ENCODE data around the gene LMAN2.
"Not testable (repeated sequence)": the region's sequence is repeated elsewhere in the genome, so short reads cannot be mapped to it uniquely, and the experiment has no call there.

LMAN2 gene

DNA sequence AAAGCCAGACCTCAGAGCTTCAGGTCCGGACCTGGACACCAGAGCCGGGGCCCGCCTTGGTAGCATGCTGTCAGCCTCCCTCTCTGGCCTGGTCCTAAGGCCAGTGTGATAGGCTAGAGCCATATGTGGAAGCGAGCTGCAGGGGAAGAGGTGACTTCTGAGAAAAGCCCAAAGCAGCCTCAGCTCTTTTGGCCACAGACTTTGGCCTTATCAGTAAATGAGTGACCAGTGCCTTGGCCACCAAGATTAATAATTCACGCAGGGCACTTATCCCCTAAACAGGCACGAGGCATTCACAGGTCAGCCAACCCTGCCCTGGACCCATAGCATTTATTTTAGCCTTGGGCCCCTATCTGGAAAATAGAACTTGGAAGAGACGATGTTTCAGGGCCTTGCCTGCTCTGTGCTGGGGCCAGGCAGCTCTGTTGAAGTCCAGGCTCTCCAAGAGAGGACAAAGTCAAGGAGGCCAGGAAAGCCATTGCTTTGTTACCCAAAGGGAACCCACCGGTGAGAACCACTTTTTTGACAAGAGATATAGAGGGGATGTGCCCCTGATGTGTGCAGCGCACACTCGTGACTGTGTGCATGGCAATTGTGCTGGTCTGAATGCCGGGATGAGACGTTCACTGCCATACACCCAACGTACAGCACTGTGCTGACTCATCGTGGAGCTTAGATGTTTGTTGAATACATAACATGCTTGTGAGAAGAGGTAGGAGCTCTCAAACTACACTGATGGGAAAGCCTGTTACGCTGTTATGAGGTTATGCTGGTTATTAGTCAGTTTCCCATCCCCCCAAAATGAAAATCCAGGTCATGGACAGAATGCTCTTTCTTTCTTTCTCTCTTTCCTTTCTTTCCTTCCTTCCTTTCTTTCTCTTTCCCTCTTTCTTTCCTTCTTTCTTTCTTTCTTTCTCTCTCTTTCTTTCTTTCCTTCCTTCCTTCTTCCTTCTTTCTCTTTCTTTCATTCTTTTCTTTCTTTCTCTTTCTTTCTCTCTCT is 27.7 kb upstream of the LMAN2 start:
- DNase-seq, result no peak

DNA sequence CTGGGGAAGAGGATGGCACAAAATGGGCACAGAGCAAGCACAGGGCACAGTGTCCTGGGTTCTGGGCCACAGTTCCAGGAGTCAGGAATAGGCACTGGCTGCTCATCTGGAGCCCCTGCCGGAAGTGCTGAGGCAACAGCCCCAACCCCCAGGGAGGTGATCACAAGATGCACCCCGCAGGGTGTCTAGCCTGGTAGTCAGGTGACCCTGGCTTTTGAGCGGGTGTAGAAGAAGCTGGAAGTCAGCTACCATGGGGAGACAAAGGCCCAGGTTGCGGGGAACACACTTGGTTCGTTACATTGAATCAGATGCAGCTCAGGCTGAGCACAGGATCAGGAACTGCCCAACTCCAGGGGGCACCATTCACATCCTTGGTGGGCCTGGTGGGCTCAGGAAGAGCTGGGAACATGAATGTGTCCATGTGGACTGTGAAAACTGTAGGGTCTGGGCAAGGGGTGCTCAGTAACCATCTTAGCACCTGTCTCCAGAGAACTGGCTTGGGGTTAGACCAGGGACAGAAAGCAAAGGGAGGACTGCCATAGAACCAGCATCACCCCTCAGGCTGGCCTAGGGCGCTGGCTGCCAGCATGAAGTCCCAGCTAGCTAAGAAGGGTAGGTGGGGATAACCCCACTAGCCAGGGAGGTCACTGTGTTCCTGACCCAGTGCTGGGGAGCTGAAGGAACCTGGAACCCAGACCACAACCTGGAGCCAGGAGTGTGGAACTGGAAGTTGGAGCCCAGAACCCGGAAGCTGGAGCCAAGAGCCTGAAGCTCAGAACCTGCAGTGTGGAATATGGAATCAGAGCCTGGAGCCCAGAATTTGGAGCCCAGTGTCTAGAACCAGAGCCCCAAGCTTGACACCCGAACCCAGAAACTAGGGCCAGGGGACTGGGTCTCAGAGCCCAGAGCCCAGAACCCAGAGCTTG is 26.6 kb upstream of the LMAN2 start:
- DNase-seq, result no peak

DNA sequence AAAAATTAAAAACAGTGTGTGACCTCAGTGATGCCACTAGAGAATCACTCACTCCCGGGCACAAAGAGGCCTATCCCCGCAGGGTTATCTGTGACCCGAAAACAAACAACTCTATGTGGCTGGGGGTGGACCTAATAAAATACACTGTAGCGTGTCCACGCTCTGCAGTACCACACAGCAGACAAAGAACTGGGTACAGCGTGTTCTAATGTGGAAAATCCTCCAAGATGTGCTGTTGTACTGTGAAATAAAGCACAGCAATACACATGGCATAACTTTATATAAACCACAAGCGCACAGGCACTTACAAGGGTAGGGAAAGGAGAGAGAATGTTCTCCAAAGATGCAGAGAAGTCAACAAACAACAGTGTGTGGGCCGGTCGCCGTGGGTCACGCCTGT is 24.6 kb upstream of the LMAN2 start:
- no peak for DNase-seq

DNA sequence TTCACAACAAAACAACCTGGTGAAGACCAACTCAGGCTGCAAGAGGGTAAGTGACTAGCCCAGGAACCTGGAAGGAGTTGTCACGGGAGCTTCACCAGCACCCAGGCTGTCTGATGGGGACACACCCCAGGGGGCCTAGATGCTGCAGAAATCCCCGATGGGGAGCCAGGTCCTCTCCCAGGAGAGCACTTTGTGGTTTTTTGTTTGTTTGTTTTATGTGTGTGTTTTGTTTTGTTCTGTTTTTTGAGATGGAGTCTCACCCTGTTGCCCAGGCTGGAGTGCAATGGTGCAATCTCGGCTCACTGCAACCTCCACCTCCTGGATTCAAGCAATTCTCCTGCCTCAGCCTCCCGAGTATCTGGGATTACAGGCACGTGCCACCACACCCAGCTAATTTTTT is 24.0 kb upstream of the LMAN2 start:
- DNase-seq, result not testable (repeated sequence)

DNA sequence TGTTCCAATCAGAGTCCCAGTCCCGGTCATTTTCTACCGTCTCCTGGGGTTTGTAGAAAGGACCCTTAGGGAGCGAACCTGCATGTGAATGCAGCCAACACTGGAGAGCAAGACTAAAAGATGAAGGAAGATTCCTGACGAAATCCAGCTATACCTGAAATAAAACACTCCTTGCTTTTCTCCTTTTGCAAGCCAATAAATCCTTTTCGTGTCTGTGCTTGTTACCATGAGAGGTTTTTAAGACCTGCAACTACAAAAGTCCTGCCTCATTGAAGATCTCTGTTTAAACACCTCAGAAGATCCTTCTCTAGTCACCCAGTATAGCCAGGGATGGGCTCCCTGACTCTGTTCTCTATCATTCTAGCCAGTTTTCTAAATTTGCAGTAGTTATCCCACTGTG is 22.7 kb upstream of the LMAN2 start:
- no peak for DNase-seq

DNA sequence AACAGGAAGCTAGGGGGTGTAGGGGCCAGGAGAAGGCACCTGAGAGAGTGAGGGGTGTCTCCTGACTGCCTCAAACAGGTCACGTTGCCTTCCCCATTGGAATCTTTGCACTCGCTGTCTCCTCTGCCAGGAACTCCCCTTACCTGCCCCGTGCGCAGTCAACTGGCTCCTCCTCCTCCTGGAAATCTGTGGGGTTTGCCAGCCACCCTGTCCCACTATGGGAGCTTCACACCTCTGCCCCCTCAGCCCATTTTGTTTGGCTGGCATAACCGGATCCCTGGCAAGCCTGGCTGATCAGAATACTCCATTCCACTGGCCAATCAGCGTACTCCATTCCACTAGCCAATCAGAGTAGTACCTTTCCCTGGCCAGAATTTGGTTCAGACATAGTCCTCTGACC is 22.3 kb upstream of the LMAN2 start:
- no peak for DNase-seq

DNA sequence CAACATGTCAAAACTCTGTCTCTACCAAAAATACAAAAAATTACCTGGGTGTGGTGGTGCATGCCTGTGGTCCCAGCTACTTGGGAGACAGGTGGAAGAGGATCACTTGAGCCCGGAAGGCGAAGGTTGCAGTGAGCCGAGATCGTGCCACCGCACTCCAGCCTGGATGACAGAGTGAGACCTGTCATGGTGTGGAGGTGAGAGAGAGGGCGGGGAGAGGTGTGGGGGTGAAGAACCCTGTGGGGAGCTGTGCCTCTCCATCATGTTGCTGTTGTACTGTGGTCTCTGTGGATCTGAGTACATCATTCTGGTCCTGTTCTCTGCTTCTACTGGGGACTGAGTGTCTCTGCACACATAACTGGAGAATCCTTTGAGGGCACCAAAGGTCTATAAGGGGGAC is 21.4 kb upstream of the LMAN2 start:
- no peak for DNase-seq

DNA sequence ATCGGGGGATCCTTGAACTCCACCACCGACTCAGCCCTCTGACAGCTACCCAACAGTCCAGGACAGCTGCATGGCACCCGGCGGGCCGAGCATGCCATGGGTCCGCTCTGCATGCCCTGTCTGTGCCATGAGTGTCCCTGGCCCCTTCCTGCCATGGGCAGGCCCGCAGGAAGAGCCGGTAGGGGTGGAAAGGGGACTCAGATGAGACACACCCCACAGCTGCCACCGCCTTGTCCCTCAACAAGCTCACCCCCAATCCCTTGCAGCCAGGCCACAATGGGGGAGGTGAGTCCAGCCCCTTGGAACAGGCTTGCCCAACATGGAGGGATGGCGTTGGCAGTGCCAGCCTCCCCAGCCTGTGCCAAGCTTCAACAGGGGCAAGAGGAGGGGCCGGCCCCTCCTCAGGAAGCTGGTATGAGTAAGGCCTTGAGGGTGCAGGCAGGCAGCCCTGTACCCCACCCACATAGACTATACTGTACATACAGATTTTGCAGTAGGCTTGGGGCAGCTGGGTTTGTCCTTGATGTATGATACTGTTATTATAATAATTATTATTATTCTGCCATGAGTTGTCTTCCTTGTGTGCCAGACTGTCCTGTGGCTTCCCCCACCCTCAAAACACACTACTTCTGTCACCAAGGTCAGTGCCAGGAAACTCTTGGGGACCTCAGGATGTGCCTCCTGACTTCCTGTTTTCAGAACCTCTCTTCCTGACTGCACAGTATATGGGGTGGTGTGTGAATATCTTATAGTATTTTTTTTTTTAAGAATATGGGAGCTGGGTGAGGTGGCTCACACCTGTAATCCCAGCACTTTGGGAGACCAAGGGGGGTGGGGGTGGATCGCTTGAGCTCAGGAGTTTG is 20.8 kb upstream of the LMAN2 start:
- DNase-seq, result no peak

DNA sequence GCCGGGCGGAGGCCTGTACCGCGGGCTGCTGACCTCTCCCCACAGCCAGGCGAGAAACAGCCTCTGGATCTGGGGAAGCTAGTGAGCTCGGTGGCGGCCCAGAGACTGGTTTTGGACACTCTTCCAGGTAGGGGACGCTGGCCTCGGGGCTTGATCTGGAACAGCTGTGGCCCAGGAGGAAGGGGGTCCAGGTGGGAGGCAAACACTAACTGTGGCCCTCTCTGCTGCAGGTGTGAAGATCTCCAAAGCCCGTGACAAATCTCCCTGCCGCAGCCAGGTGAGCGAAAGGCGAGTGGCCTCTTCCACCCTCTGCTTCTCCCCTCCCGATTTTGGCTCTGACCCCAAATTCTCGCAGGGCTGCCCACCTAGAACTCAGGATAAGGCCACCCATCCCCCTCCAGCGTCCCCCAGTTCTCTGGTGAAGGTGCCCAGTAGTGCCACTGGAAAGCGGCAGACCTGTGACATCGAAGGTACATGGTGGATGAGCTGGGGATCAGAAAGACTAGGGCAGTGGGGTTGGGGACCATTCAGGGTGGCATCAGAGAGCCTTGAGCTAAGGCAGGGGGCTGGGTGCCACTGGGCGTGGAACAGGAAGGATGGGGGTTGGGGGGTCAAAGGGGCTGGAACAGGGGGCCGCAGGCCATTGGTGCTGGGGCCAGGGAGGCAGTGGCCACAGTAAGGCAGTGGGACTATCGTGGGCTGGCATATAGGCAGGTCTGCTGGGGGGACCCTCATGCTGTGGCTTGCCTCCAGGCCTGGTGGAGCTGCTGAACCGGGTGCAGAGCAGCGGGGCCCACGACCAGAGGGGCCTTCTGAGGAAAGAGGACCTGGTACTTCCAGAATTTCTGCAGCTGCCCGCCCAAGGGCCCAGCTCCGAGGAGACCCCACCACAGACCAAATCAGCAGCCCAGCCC is 19.9 kb upstream of the LMAN2 start:
- DNase-seq, result no peak

DNA sequence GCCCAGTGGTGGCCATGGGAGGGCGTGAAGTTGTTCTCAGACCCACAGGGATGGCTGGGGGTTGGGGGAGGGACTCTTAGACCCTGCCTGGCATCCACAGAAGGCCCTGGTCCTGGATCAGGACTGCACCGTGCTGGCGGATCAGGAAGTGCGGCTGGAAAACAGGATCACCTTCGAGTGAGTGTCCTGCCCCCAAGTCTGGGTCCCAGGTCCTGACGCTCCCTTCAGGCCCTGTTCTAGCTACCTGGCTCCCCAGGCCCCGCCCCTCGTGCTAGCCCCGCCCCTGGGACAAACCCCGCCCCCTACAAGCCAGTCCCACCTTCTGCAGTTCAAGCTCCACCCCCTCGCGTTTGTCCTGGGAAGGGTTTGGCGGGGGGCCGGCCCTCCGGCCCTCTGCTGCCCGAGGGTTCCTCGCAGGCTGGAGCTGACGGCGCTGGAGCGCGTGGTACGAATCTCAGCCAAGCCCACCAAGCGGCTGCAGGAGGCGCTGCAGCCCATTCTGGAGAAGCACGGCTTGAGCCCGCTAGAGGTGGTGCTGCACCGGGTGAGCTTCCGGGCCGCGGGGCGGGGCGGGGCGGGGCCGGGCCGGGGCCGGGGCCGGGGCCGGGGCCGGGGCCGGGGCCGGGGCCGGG is 19.1 kb upstream of the LMAN2 start:
- peak; percentile 81 for DNase-seq

DNA sequence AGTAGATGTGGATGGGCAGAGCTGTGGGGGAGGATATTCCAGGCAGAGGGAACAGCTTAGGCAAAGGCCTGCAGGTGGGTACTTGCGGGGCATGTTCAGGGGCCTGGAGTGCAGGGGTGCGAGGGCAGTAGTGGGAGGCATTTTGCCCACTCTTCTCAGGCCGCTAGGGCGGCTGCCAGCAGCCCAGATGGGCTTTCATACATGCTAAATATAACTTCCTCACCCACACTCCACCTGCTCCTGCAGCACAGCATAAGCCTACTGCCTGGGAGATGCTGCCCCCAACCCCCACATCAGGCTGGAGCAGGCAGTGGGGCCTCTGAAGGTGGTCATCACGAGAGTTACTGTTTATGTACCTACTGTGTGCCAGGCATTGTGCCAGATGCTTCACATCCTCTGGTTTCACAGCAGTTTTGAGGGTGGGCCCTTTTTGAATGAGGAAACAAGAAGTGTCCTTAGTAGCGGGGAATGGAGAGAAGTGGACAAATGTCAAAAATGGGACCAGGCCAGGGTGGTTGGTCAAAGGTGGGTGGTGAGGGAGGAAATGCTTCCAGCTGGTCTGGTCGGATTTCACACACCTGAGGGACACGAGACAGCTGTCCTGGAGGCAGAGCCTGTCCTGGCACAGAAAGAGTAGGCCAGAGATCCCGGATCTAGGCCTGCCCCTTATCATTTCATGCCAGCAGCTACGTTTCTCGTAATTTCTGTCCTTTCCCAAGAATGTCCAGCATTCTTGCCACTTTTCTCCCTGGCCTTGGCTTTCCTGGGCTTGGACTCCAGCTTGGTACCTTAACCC is 18.4 kb upstream of the LMAN2 start:
- no peak for DNase-seq

DNA sequence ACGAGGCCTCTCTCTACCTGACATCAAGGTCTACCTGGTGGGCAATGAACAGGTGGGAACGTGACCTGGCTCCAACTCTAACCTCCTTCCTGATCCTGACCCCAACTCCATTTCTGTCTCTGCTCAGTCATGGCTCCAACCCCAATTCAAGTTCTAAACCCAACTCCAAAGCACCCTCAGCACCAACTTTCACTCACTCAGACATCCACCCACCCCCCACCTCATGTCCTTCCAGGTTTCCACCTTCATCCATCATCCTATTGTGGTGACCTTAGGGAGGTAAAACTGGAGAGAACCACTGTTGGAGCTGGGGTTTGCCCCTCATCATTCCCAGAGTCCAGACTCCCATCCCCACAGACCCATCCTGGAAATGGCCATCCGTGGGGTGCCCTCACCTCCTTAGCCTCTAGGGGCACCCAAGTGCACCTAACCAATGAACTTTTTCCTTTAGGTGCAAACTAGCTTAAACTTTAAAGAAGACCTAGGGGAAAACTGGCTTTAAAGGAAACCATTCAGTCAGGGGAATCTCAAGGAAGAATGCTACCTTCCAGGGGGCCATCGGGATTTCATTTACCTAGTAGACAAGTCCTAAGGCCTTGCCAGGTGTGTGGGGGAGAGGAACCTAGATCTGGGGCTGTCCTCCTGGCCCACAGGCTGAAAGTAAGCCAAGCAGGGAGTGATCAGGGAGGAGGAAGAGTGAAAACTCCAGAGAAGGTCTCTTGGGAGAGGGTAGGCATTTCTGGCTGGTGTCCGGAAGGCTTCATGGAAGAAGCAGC is 17.6 kb upstream of the LMAN2 start:
- DNase-seq, result no peak

DNA sequence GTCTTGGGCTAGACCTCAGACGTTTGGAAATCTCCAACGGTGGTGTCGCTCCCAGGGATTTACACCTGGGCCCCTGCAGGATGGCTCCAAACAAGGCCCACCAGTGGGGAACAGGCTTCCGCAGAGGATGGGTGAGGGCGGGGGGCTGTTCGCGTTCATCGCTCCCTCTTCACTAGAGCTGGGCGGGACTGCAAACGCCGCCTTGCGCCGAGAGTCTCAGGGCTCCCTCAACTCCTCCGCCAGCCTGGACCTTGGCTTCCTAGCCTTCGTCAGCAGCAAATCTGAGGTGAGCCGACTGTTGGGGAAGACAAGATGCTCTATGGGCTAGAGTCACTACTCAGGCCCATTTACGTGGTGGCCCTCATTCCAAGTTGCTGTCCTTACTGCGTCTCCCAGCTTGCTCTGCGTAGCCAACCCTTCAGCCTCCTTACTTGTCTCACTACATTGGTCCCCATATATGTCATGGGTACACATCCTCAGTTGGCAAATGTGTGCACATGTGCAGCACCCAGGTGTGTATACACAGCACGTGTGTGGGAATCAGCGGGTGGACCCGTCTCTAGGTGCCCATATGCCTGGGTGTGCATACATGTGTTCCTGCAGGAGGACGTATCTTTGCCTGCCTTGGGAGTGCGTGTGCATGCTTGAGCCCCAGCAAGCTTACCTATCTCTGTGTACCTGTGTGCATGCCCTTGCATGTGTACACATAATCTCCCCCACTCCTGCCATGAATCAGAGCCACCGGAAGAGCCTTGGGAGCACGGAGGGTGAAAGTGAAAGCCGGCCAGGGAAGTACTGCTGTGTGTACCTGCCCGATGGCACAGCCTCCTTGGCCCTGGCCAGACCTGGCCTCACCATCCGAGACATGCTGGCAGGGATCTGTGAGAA is 16.8 kb upstream of the LMAN2 start:
- DNase-seq, result no peak

DNA sequence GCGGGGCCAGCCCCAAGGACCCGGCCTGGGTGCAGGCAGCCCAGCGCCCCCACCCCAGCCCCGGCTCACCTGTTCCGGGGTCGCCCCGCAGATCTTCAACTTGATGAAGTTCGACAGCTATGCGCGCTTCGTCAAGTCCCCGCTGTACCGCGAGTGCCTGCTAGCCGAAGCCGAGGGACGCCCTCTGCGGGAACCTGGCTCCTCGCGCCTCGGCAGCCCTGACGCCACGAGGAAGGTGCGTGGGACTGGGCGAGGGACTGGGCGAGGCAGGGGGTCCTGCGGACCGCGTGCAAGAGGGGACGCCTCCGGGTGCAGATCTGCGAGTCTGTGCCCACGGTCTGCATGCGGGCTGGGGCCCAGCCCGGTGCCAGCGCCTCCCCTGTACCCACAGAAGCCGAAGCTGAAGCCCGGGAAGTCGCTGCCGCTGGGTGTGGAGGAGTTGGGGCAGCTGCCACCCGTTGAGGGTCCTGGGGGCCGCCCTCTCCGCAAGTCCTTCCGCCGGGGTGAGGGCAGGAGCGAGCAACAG is 15.9 kb upstream of the LMAN2 start:
- DNase-seq, result no peak

DNA sequence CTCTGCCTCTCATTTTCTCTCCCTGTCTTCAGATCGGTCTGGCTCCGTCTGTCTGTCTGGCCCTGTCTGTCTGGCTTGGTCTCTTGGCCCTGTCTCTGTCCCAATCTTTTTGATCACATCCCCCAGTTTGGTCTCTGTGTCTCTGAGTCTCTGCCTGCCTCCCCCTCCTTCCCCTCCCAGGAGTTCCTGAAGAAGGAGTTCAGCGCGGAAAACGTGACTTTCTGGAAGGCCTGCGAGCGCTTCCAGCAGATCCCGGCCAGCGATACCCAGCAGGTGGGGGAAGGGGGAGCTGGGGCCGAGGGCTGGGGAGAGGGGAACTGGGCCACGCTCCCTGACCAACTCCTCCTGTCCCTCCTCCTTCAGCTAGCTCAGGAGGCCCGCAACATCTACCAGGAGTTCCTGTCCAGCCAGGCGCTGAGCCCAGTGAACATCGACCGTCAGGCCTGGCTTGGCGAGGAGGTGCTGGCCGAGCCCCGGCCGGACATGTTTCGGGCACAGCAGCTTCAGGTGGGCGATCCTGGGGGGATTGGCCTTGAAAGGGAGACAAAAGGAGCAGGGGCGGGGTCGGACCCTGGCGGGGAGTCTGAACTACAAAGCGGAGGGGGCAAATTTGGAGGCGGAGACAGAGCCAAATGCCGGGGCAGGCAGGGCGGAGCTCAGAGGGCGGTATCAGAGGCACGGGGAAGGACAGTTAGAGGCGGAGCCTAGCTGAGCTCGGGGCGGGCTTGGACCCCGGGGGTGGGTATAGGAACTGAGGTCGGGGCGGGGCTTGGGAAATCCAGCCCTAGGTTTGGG is 15.3 kb upstream of the LMAN2 start:
- no peak for DNase-seq

DNA sequence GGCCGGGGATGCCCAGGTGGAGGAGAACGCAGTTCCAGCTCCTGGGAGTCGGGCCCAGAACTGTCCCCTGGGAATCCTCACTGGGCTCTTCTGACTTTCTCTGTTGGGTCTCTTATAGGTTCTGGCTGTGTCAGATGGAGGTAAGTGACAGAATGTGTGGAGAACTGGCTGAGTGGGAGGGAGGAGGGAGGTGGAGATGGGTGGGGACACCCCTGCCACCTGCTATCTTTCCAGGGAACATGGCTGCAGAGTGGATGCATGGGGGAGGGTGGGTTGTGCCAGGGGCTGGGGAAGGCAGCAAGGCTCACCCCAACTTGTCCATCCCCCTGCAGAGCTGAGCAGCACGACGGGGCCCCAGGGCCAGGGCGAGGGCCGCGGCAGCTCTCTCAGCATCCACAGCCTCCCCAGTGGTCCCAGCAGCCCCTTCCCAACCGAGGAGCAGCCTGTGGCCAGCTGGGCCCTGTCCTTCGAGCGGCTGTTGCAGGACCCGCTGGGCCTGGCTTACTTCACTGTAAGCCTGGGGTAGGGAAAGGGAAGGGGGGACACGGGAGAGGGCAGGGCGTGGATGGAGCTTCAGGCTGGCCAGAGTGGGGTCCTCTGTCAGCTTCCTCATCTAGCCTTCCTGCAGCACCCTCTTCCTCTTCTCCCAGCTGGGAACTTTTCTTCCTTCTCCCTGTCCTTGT is 14.5 kb upstream of the LMAN2 start:
- DNase-seq, result no peak

Data from NCI-H1930 (cell line).